ENCODE data around the gene SLC2A13. TPM values are rescaled to one million over a fixed set of nuclear protein-coding genes. Genes with fewer than 3 reads are reported as not detected.

The SLC2A13 gene
- total and polyA plus RNA-seq, 3 donors from 2014 or later: 3.3 to 19.8 (median 18.0) TPM

GRCh38 chr12:40078266-40078665 is 27.6 kb downstream of the SLC2A13 start:
- no peaks in the 10 kb centered on the region for H3K36me3 ChIP-seq (ENCODE audit: low read depth, missing control alignments)

GRCh38 chr12:40075458-40075857 is 30.4 kb downstream of the SLC2A13 start:
- no peaks in the 10 kb centered on the region for H3K27me3 ChIP-seq
- no peaks in the 10 kb centered on the region for H3K9me3 ChIP-seq
- no peaks in the 10 kb centered on the region for H3K4me1 ChIP-seq
- TF ChIP-seq POLR2A (IDR thresholded peaks at IDR 0.05): no peak
- TF ChIP-seq, protein P1, sequence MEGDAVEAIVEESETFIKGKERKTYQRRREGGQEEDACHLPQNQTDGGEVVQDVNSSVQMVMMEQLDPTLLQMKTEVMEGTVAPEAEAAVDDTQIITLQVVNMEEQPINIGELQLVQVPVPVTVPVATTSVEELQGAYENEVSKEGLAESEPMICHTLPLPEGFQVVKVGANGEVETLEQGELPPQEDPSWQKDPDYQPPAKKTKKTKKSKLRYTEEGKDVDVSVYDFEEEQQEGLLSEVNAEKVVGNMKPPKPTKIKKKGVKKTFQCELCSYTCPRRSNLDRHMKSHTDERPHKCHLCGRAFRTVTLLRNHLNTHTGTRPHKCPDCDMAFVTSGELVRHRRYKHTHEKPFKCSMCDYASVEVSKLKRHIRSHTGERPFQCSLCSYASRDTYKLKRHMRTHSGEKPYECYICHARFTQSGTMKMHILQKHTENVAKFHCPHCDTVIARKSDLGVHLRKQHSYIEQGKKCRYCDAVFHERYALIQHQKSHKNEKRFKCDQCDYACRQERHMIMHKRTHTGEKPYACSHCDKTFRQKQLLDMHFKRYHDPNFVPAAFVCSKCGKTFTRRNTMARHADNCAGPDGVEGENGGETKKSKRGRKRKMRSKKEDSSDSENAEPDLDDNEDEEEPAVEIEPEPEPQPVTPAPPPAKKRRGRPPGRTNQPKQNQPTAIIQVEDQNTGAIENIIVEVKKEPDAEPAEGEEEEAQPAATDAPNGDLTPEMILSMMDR (IDR thresholded peaks at IDR 0.05): no peak
- no peak overlapping the region for H3K4me3 ChIP-seq
- no peaks in the 10 kb centered on the region for H3K36me3 ChIP-seq (ENCODE audit: low read depth, missing control alignments)
- intact Hi-C loops (cut with DNase I; ENCODE audit: low total_unique reads): no loop called here
- no peak for DNase-seq
- no peak overlapping the region for H3K27ac ChIP-seq

More at GRCh38 chr12:40078266-40078665, 27.6 kb downstream of the SLC2A13 start:
- Histone ChIP-seq H3K4me1 (no peaks in the 10 kb centered on the region), H3K4me3 (no peak overlapping the region), H3K27ac (no peak overlapping the region), H3K27me3 (no peaks in the 10 kb centered on the region), H3K9me3 (no peaks in the 10 kb centered on the region)
- WGBS, 2 donors: 69 to 90% methylated on average over 2 of the region's 2 CpGs
- intact Hi-C loops (cut with DNase I; ENCODE audit: low total_unique reads): no loop called here
- no peak for TF ChIP-seq POLR2A (IDR thresholded peaks at IDR 0.05)
- TF ChIP-seq, protein P1 (IDR thresholded peaks at IDR 0.05): no peak
- DNase-seq: no peak

GRCh38 chr12:40068416-40068815 is 37.5 kb downstream of the SLC2A13 start:
- intact Hi-C loops (cut with DNase I; ENCODE audit: low total_unique reads): no loop called here
- 68 to 74% methylated on average over 2 of the region's 2 CpGs for WGBS, 2 donors
- no peak for TF ChIP-seq POLR2A (IDR thresholded peaks at IDR 0.05)
- no peaks in the 10 kb centered on the region for H3K4me1 ChIP-seq
- H3K9me3 ChIP-seq: no peaks in the 10 kb centered on the region
- H3K4me3 ChIP-seq: no peak overlapping the region
- DNase-seq: no peak
- no peak overlapping the region for H3K27ac ChIP-seq
- H3K36me3 ChIP-seq (ENCODE audit: low read depth, missing control alignments): no peaks in the 10 kb centered on the region
- H3K27me3 ChIP-seq: no peaks in the 10 kb centered on the region

- intact Hi-C loops (cut with DNase I; ENCODE audit: low total_unique reads): no loop called here
- Histone ChIP-seq H3K27ac (no peak overlapping the region), H3K4me3 (no peak overlapping the region), H3K4me1 (no peaks in the 10 kb centered on the region), H3K36me3 (ENCODE audit: low read depth, missing control alignments) (no peaks in the 10 kb centered on the region), H3K27me3 (no peaks in the 10 kb centered on the region), H3K9me3 (no peaks in the 10 kb centered on the region)
- no peak for TF ChIP-seq POLR2A (IDR thresholded peaks at IDR 0.05)
- TF ChIP-seq, protein P1 (IDR thresholded peaks at IDR 0.05): no peak
- 24 to 27% methylated on average over 1 of the region's 1 CpG for whole genome bisulfite sequencing, 2 donors
- no peak for DNase-seq
Measured at GRCh38 chr12:40065636-40066035, 40.2 kb downstream of the SLC2A13 start.

GRCh38 chr12:40063414-40063813 is 42.5 kb downstream of the SLC2A13 start:
- no peak for DNase-seq
- Histone ChIP-seq H3K9me3 (no peaks in the 10 kb centered on the region), H3K36me3 (ENCODE audit: low read depth, missing control alignments) (no peaks in the 10 kb centered on the region), H3K27ac (no peak overlapping the region), H3K27me3 (no peaks in the 10 kb centered on the region), H3K4me1 (no peaks in the 10 kb centered on the region), H3K4me3 (no peak overlapping the region)
- intact Hi-C loops (cut with DNase I; ENCODE audit: low total_unique reads): no loop called here
- 77 to 84% methylated on average over 5 of the region's 5 CpGs for WGBS, 2 donors
- no peak for TF ChIP-seq POLR2A (IDR thresholded peaks at IDR 0.05)
- TF ChIP-seq, protein P1 (IDR thresholded peaks at IDR 0.05): no peak

Measured in testis (tissue), 3 donors.